ENCODE data around the gene MNT. TPM values are rescaled to one million over a fixed set of nuclear protein-coding genes. Genes with fewer than 3 reads are reported as not detected.

Gene MNT
- polyA plus RNA-seq, 1 experiment = 2.2 TPM

GRCh38 chr17:2400474-2400866 is 390 bp downstream of the MNT start:
- ChIA-PET CTCF (no interaction called here), POLR2A (interaction anchor here (0.6 to 1.8 kb wide), 6 partner anchors 8 to 193 kb away, joined by 3 to 26 read pairs (median 4); partner anchors contain the start of genes PAFAH1B1, SMG6 and SRR)
- no peak for DNase-seq (ENCODE audit: low read depth, low spot score)
- Histone ChIP-seq H3K27me3 (ENCODE audit: control insufficient read depth, insufficient read depth, low read length) (no peaks in the 10 kb centered on the region), H3K9me3 (ENCODE audit: control insufficient read depth, insufficient read depth, low read length) (peaks cover 3% of the 10 kb centered on the region; the same call in 1 of the 2 replicates), H3K27ac (ENCODE audit: low read depth, low read length) (peak overlapping the region; percentile 98), H3K4me3 (ENCODE audit: low read depth, low read length) (peak overlapping the region; percentile 97)
- TF ChIP-seq, protein P1, sequence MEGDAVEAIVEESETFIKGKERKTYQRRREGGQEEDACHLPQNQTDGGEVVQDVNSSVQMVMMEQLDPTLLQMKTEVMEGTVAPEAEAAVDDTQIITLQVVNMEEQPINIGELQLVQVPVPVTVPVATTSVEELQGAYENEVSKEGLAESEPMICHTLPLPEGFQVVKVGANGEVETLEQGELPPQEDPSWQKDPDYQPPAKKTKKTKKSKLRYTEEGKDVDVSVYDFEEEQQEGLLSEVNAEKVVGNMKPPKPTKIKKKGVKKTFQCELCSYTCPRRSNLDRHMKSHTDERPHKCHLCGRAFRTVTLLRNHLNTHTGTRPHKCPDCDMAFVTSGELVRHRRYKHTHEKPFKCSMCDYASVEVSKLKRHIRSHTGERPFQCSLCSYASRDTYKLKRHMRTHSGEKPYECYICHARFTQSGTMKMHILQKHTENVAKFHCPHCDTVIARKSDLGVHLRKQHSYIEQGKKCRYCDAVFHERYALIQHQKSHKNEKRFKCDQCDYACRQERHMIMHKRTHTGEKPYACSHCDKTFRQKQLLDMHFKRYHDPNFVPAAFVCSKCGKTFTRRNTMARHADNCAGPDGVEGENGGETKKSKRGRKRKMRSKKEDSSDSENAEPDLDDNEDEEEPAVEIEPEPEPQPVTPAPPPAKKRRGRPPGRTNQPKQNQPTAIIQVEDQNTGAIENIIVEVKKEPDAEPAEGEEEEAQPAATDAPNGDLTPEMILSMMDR (IDR thresholded peaks at IDR 0.05; ENCODE audit: low read depth, low read length) = no peak

DNA sequence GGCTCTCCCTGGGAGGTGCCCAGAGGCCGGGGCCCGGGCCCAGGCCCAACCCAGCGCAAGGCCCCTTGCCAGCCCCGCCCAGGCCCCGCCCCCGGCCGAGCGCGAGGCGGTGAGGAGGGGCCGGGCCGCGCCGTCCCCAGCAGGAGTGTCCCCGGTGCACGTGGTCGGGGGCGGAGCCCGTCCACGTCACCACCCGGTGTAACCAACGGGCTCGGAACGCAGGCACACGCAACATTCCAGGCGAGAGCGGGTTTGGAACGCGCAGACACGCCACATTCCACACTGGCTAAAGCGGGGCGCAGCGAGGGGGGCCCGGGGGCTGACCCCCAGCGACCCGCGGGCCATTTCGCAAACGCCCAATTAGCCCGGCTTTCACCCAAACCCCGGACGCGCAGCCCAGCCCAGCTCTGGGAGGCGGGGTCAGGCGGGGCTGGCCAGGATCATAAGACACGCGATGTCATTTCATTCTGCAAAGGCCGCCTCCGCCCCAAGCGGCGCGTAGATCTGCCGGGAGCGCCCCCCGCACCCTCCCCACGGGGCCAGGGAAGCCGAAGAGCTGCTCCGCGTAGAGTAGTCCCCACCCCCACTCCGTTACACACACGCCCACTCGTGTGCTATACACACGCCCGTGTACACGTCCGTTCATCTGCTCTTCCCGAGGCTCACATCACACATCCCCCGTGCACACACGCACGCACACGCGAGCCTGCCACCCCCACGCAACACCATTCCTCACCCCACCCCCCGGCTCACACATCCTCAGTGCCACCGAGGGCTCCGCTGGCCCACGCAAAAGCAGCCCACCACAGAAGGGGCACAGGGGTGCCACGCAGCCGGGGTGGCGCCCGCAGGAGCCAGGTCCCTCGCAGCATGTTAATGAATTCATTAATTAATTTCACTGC is 1.0 kb downstream of the MNT start:
- Histone ChIP-seq H3K27ac (ENCODE audit: low read depth, low read length) (peak overlapping the region; percentile 98), H3K9me3 (ENCODE audit: control insufficient read depth, insufficient read depth, low read length) (peaks cover 3% of the 10 kb centered on the region; the same call in 1 of the 2 replicates), H3K27me3 (ENCODE audit: control insufficient read depth, insufficient read depth, low read length) (no peaks in the 10 kb centered on the region), H3K4me3 (ENCODE audit: low read depth, low read length) (peak overlapping the region; percentile 97)
- ChIA-PET POLR2A (interaction anchor here (0.6 to 1.1 kb wide), 3 partner anchors 8 to 194 kb away, joined by 3 to 4 read pairs (median 3); partner anchors contain the start of gene PAFAH1B1), CTCF (no interaction called here)
- DNase-seq (ENCODE audit: low read depth, low spot score) = peak; percentile 88
- TF ChIP-seq, protein P1 (IDR thresholded peaks at IDR 0.05; ENCODE audit: low read depth, low read length) = no peak

- Histone ChIP-seq H3K27me3 (ENCODE audit: control insufficient read depth, insufficient read depth, low read length) (no peaks in the 10 kb centered on the region), H3K27ac (ENCODE audit: low read depth, low read length) (peak overlapping the region; percentile 97), H3K4me3 (ENCODE audit: low read depth, low read length) (peak overlapping the region; percentile 79), H3K9me3 (ENCODE audit: control insufficient read depth, insufficient read depth, low read length) (peaks cover 3% of the 10 kb centered on the region; the same call in 1 of the 2 replicates)
- CTCF ChIA-PET = interaction anchor here (1.4 kb wide), 1 partner anchor 16 kb away, joined by 7 read pairs; no protein-coding TSS in a partner anchor
- DNase-seq (ENCODE audit: low read depth, low spot score) = no peak
- POLR2A ChIA-PET = interaction anchor here (0.7 to 1.1 kb wide), 2 partner anchors 7 to 194 kb away, joined by 3 read pairs; partner anchors contain the start of gene PAFAH1B1
- TF ChIP-seq, protein P1 (IDR thresholded peaks at IDR 0.05; ENCODE audit: low read depth, low read length) = no peak
These were observed 1.9 kb downstream of the MNT start for GRCh38 chr17:2398655-2399571.

DNA sequence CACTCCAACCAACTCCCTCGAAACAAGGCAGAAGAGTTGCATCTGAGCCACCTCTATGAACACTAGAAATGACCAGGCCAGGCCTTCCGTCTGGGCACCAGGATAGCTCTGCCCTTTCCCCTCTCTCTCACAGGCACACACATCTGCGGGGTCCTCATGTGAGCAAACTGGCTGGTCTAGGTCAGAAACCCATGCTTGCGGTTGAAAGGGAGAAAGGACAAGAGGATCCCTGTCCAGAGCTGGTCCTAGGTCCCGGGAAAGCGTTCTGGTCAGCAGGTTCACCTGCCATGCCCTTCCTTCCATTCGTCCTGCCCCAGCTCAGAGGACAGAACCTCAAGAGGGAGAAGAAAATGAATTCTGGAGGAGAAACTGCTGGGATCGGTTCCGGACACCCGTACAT is 2.7 kb downstream of the MNT start:
- Histone ChIP-seq H3K27ac (ENCODE audit: low read depth, low read length) (peak overlapping the region; percentile 61), H3K27me3 (ENCODE audit: control insufficient read depth, insufficient read depth, low read length) (no peaks in the 10 kb centered on the region), H3K9me3 (ENCODE audit: control insufficient read depth, insufficient read depth, low read length) (peaks cover 3% of the 10 kb centered on the region; the same call in 1 of the 2 replicates), H3K4me3 (ENCODE audit: low read depth, low read length) (peak overlapping the region; percentile 79)
- CTCF ChIA-PET = interaction anchor here (1.4 kb wide), 2 partner anchors 15 to 18 kb away, joined by 5 to 7 read pairs; no protein-coding TSS in a partner anchor
- POLR2A ChIA-PET = no interaction called here
- DNase-seq (ENCODE audit: low read depth, low spot score) = no peak
- TF ChIP-seq, protein P1 (IDR thresholded peaks at IDR 0.05; ENCODE audit: low read depth, low read length) = no peak

Data from AG04450 (cell line).